HEK293 (cell line): Measurements from ENCODE around the gene IRF8.

Experiments used
- CTCF ChIA-PET: fragments of 350-600 bp; formaldehyde crosslinking; extraction: SDS; loops from one replicate; lab custom pipeline; 2021; ENCODE audit warnings: antibody characterized with exemption; lab: Yijun Ruan, JAX
- POLR2A ChIA-PET: fragments of 300-600 bp; formaldehyde crosslinking; extraction: SDS; loops from one replicate; lab custom pipeline; 2020; ENCODE audit warnings: antibody characterized with exemption, inconsistent platforms; lab: Yijun Ruan, JAX
- H3K27ac ChIP-seq: fragments of 200-500 bp; sonication (Bioruptor generic); 2 replicates; pipeline ENCODE4 v1.5.1; 2014; ENCODE audit warnings: low read depth, low read length, control low read depth, inconsistent platforms; ENCODE audit errors: extremely low read depth
- H3K36me3 ChIP-seq, 2 experiments: fragments of 200-500 bp in 1 of 2; sonication (Bioruptor generic) in 1 of 2; 1 replicate in 1 of 2; 2 replicates in 1 of 2; pipeline ENCODE4 v1.5.1; 2014 to 2017; ENCODE audit warnings: inconsistent platforms in 2 of 2, low read length in 2 of 2; ENCODE audit not compliant: control insufficient read depth in 2 of 2, insufficient read depth in 1 of 2
- H3K4me1 ChIP-seq: fragments of 200-500 bp; sonication (Bioruptor generic); 2 replicates; pipeline ENCODE4 v1.5.1; 2014; ENCODE audit warnings: mild to moderate bottlenecking, low read length, inconsistent platforms; ENCODE audit not compliant: control insufficient read depth, insufficient read depth
- H3K4me3 ChIP-seq: 2 replicates; pipeline ENCODE4 v1.5.1; 2011; ENCODE audit warnings: low read depth, mild to moderate bottlenecking, control low read depth, low read length, moderate library complexity
- H3K9me3 ChIP-seq: fragments of 200-500 bp; sonication (Bioruptor generic); 2 replicates; pipeline ENCODE4 v1.5.1; 2014; ENCODE audit warnings: low read depth, low read length, inconsistent platforms; ENCODE audit not compliant: control insufficient read depth, insufficient read depth
- BCL11B ChIP-seq: fragments of 450-650 bp; formaldehyde crosslinking; IDR thresholded peaks from 2 replicates; pipeline ENCODE4 v1.5.1; 2016; ENCODE audit warnings: low read depth, missing biosample characterization, missing genetic modification characterization
- IKZF3 ChIP-seq: fragments of 450-650 bp; IDR thresholded peaks from 2 replicates; pipeline ENCODE4 v1.5.0; 2018; ENCODE audit warnings: missing biosample characterization, mild to moderate bottlenecking, missing genetic modification characterization, moderate library complexity
- PRDM4 ChIP-seq: fragments of 450-650 bp; formaldehyde crosslinking; IDR thresholded peaks from 2 replicates; pipeline ENCODE4 v1.5.1; 2017; ENCODE audit warnings: missing biosample characterization, missing genetic modification characterization
- ZBTB21 ChIP-seq: fragments of 450-650 bp; formaldehyde crosslinking; IDR thresholded peaks from 2 replicates; pipeline ENCODE4 v1.5.1; 2017; ENCODE audit warnings: missing biosample characterization, missing genetic modification characterization
- ZEB2 ChIP-seq: fragments of 450-650 bp; formaldehyde crosslinking; IDR thresholded peaks from 2 replicates; pipeline ENCODE4 v1.5.1; 2016; ENCODE audit warnings: missing biosample characterization, missing genetic modification characterization
- ZNF121 ChIP-seq: fragments of 450-650 bp; formaldehyde crosslinking; IDR thresholded peaks from 2 replicates; pipeline ENCODE4 v1.5.1; 2016; ENCODE audit warnings: missing biosample characterization, missing genetic modification characterization
- ZNF302 ChIP-seq: fragments of 450-650 bp; formaldehyde crosslinking; IDR thresholded peaks from 2 replicates; pipeline ENCODE4 v1.5.1; 2016; ENCODE audit warnings: missing biosample characterization, missing genetic modification characterization, low read depth
- ZNF433 ChIP-seq: fragments of 450-650 bp; formaldehyde crosslinking; IDR thresholded peaks from 2 replicates; pipeline ENCODE4 v1.5.1; 2016; ENCODE audit warnings: missing biosample characterization, missing genetic modification characterization, low read depth
- ZNF529 ChIP-seq: fragments of 450-650 bp; formaldehyde crosslinking; IDR thresholded peaks from 2 replicates; pipeline ENCODE4 v1.5.1; 2017; ENCODE audit warnings: missing genetic modification characterization, missing biosample characterization; ENCODE audit not compliant: insufficient replicate concordance
- ZNF548 ChIP-seq: fragments of 450-650 bp; formaldehyde crosslinking; IDR thresholded peaks from 2 replicates; pipeline ENCODE4 v1.5.1; 2016; ENCODE audit warnings: missing biosample characterization, missing genetic modification characterization
- ZNF555 ChIP-seq: fragments of 450-650 bp; formaldehyde crosslinking; conservative IDR thresholded peaks from 2 replicates; pipeline ENCODE4 v1.5.1; 2017; ENCODE audit warnings: missing biosample characterization, mild to moderate bottlenecking, missing genetic modification characterization, inconsistent platforms
- ZNF610 ChIP-seq: fragments of 450-650 bp; formaldehyde crosslinking; IDR thresholded peaks from 2 replicates; pipeline ENCODE4 v1.5.1; 2016; ENCODE audit warnings: missing biosample characterization, missing genetic modification characterization, borderline replicate concordance
- ZNF626 ChIP-seq: fragments of 450-650 bp; sonication (Bioruptor Pico); formaldehyde crosslinking; IDR thresholded peaks from 2 replicates; pipeline ENCODE4 v1.5.1; 2018; ENCODE audit warnings: missing biosample characterization, missing genetic modification characterization, inconsistent platforms
- ZNF629 ChIP-seq: fragments of 450-650 bp; formaldehyde crosslinking; IDR thresholded peaks from 2 replicates; pipeline ENCODE4 v1.5.1; 2017; ENCODE audit warnings: missing biosample characterization, missing genetic modification characterization
- ZNF658 ChIP-seq: fragments of 450-650 bp; formaldehyde crosslinking; IDR thresholded peaks from 2 replicates; pipeline ENCODE4; 2016; ENCODE audit warnings: missing biosample characterization, missing genetic modification characterization
- ZNF768 ChIP-seq: fragments of 450-650 bp; formaldehyde crosslinking; IDR thresholded peaks from 2 replicates; pipeline ENCODE4 v1.5.1; 2018; ENCODE audit warnings: missing biosample characterization, mild to moderate bottlenecking, missing genetic modification characterization
- ZNF785 ChIP-seq: fragments of 450-650 bp; formaldehyde crosslinking; IDR thresholded peaks from 2 replicates; pipeline ENCODE4 v1.5.1; 2016; ENCODE audit warnings: missing biosample characterization, missing genetic modification characterization
- TF ChIP-seq, protein P1 (sequence below): fragments of 450-650 bp; formaldehyde crosslinking; IDR thresholded peaks from 2 replicates; pipeline ENCODE4 v1.5.1; 2016; ENCODE audit warnings: missing biosample characterization, missing genetic modification characterization
- TF ChIP-seq, protein P2 (sequence below): fragments of 450-650 bp; formaldehyde crosslinking; IDR thresholded peaks from 2 replicates; pipeline ENCODE4 v1.5.1; 2016; ENCODE audit warnings: missing biosample characterization, missing genetic modification characterization, borderline replicate concordance
- TF ChIP-seq, protein P3 (sequence below): fragments of 450-650 bp; formaldehyde crosslinking; IDR thresholded peaks from 2 replicates; pipeline ENCODE4 v1.5.1; 2016; ENCODE audit warnings: missing biosample characterization, missing genetic modification characterization

IRF8 gene

DNA sequence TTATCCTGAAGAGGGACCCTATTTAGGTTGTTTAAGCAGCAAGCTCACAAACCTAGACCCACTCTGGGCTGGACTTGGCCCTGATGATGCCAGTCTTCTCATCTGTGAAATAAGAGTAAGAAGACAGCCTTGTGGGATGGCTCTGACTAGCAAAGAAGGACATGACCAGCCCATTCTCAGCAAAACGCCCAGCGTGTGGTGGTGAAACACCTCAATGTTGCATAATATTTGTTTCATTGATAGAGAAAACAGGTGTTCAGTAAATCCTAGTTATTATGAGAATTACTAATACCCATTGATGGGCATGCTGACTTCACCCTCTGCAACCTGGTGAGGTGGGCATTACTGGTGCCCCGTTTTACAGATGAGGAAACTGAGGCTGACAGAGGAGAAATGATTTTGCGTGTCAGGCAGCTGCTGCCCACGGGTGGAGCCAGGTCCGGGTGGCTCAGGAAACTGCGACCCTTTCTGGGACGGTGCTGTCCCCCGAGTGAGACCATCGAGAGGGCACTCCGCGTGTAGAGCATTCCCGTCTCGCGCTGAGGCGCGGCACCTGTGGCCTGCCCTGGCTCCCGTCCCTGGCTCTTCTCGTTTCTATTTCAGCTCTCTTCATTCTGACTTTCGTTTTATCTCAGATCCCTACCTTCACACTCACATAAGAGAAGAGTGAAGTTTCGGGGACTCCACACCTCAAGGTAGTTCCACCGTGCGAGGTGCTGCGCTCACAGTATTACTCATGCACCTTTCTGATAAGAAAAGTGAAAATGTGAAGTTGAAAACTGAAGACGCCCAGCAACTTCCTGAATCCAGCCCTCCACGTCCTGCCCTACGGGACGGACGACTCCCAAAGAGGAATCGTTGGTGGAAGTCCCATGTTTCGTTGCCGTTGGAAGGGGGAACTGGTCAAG is 48.5 kb downstream of the IRF8 start:
- H3K4me3 ChIP-seq, result no peak overlapping the region

DNA sequence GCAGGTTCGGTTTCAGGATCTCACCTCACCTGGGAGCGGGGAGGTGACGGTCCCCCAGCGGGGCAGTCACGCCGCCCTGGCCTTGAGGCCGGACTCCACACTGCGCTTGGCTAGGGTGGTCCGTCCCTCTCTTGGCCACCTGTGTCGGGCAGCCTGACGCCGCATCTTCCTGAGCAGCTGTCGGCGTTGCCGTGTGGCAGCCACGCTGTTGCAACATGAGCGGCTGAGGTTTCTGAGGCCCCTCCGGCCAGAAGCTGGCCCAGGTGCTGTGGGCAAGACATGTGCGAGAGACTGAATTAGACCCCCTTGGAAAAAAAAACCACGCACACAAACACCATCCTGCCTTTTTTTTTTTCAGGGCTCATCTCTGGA is 49.2 kb downstream of the IRF8 start:
- ChIA-PET POLR2A (no interaction called here), CTCF (no interaction called here)
- H3K4me1 ChIP-seq, result no peaks in the 10 kb centered on the region
- no peaks in the 10 kb centered on the region for H3K9me3 ChIP-seq
- H3K27ac ChIP-seq, result no peak overlapping the region
- TF ChIP-seq ZNF785, result no peak
- no peak for TF ChIP-seq ZNF626 (tag by site-specific recombination)
- TF ChIP-seq IKZF3 (tag by site-specific recombination), result no peak
- no peaks in the 10 kb centered on the region for H3K36me3 ChIP-seq
- no peak overlapping the region for H3K4me3 ChIP-seq

More for the DNA sequence above, 48.5 kb downstream of the IRF8 start:
- ChIA-PET CTCF (no interaction called here), POLR2A (no interaction called here)
- TF ChIP-seq, protein P1, sequence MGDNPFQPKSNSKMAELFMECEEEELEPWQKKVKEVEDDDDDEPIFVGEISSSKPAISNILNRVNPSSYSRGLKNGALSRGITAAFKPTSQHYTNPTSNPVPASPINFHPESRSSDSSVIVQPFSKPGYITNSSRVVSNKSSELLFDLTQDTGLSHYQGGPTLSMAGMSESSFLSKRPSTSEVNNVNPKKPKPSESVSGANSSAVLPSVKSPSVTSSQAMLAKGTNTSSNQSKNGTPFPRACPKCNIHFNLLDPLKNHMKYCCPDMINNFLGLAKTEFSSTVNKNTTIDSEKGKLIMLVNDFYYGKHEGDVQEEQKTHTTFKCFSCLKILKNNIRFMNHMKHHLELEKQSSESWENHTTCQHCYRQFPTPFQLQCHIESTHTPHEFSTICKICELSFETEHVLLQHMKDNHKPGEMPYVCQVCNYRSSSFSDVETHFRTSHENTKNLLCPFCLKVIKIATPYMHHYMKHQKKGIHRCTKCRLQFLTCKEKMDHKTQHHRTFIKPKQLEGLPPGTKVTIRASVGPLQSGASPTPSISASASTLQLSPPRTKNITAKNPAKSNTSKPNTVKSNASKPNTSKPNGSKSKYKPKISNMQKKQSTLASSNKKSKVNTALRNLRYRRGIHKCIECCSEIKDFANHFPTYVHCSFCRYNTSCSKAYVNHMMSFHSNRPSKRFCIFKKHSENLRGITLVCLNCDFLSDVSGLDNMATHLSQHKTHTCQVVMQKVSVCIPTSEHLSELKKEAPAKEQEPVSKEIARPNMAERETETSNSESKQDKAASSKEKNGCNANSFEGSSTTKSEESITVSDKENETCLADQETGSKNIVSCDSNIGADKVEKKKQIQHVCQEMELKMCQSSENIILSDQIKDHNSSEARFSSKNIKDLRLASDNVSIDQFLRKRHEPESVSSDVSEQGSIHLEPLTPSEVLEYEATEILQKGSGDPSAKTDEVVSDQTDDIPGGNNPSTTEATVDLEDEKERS (tag by site-specific recombination), result no peak
- TF ChIP-seq BCL11B (tag by site-specific recombination), result no peak
- no peak for TF ChIP-seq ZNF610 (tag by site-specific recombination)
- TF ChIP-seq ZNF302, result no peak
- TF ChIP-seq ZNF529, result no peak
- TF ChIP-seq PRDM4, result no peak
- TF ChIP-seq ZEB2 (tag by site-specific recombination), result no peak
- Histone ChIP-seq H3K9me3 (no peaks in the 10 kb centered on the region), H3K4me1 (no peaks in the 10 kb centered on the region), H3K27ac (no peak overlapping the region), H3K36me3 (no peaks in the 10 kb centered on the region)

DNA sequence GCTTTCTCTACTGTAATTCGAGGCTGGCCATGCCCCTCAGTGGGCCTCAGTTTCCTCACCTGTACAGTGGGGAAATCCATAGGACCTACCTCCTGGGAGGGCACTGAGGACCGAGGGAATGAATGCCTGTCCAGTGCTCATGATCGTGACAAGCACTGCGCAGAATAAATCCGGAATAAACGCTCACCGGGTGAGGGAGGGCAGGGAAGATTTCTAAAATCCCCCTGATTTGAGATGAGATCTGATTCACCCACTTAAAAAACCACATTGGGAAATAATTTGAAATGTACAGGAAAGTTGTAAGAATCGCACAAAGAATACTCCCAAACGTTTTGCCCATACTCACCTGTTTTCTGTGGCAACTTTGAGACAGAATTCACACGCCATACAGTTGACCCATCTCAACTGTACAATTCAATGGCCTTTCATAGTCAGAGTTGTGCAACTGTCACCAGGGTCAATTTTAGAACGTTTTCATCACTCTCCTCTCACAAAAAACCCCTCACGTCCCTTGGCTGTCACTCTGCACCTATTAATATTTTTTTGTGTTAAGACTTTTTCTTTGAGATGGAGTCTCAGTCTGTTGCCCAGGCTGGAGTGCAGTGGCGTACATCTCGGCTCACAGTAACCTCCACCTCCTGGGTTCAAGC is 49.8 kb downstream of the IRF8 start:
- H3K4me1 ChIP-seq, result no peaks in the 10 kb centered on the region
- ChIA-PET CTCF (no interaction called here), POLR2A (no interaction called here)
- no peaks in the 10 kb centered on the region for H3K9me3 ChIP-seq
- no peak overlapping the region for H3K27ac ChIP-seq
- no peaks in the 10 kb centered on the region for H3K36me3 ChIP-seq
- H3K4me3 ChIP-seq, result no peak overlapping the region
- TF ChIP-seq, protein P2, sequence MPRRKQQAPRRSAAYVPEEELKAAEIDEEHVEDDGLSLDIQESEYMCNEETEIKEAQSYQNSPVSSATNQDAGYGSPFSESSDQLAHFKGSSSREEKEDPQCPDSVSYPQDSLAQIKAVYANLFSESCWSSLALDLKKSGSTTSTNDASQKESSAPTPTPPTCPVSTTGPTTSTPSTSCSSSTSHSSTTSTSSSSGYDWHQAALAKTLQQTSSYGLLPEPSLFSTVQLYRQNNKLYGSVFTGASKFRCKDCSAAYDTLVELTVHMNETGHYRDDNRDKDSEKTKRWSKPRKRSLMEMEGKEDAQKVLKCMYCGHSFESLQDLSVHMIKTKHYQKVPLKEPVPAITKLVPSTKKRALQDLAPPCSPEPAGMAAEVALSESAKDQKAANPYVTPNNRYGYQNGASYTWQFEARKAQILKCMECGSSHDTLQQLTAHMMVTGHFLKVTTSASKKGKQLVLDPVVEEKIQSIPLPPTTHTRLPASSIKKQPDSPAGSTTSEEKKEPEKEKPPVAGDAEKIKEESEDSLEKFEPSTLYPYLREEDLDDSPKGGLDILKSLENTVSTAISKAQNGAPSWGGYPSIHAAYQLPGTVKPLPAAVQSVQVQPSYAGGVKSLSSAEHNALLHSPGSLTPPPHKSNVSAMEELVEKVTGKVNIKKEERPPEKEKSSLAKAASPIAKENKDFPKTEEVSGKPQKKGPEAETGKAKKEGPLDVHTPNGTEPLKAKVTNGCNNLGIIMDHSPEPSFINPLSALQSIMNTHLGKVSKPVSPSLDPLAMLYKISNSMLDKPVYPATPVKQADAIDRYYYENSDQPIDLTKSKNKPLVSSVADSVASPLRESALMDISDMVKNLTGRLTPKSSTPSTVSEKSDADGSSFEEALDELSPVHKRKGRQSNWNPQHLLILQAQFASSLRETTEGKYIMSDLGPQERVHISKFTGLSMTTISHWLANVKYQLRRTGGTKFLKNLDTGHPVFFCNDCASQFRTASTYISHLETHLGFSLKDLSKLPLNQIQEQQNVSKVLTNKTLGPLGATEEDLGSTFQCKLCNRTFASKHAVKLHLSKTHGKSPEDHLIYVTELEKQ (tag by site-specific recombination), result no peak
- TF ChIP-seq ZBTB21 (tag by site-specific recombination), result no peak
- no peak for TF ChIP-seq ZNF768 (tag by site-specific recombination)
- no peak for TF ChIP-seq ZNF121 (tag by site-specific recombination)
- TF ChIP-seq ZNF629, result no peak
- no peak for TF ChIP-seq ZNF548 (tag by site-specific recombination)
- TF ChIP-seq, protein P3, sequence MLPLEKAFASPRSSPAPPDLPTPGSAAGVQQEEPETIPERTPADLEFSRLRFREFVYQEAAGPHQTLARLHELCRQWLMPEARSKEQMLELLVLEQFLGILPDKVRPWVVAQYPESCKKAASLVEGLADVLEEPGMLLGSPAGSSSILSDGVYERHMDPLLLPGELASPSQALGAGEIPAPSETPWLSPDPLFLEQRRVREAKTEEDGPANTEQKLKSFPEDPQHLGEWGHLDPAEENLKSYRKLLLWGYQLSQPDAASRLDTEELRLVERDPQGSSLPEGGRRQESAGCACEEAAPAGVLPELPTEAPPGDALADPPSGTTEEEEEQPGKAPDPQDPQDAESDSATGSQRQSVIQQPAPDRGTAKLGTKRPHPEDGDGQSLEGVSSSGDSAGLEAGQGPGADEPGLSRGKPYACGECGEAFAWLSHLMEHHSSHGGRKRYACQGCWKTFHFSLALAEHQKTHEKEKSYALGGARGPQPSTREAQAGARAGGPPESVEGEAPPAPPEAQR (tag by site-specific recombination), result no peak
- no peak for TF ChIP-seq ZNF658
- no peak for TF ChIP-seq ZNF555 (tag by site-specific recombination)
- no peak for TF ChIP-seq ZNF433 (tag by site-specific recombination)
